KMS-11 (cell line): ENCODE data around the gene SAPCD1.

Experiments used
- H2AFZ ChIP-seq: fragments of 200-600 bp; sonication (generic); 2 replicates; pipeline ENCODE4 v1.6.1; 2016; ENCODE audit warnings: antibody characterized with exemption, mixed run types, low read depth
- H3K27ac ChIP-seq: fragments of 200-600 bp; sonication (generic); 2 replicates; pipeline ENCODE4 v1.6.1; 2016; ENCODE audit warnings: mild to moderate bottlenecking, mixed run types
- H3K27me3 ChIP-seq: fragments of 200-600 bp; sonication (generic); 2 replicates; pipeline ENCODE4 v1.6.1; 2017; ENCODE audit warnings: mild to moderate bottlenecking, low read depth, mixed run types, moderate library complexity; ENCODE audit not compliant: insufficient read depth
- H3K36me3 ChIP-seq: fragments of 200-600 bp; sonication (generic); 2 replicates; pipeline ENCODE4 v1.6.1; 2017; ENCODE audit warnings: mild to moderate bottlenecking, mixed run types; ENCODE audit not compliant: insufficient read depth
- H3K4me1 ChIP-seq: fragments of 200-600 bp; sonication (generic); 2 replicates; pipeline ENCODE4 v1.6.1; 2016; ENCODE audit warnings: mild to moderate bottlenecking, low read depth, mixed run types; ENCODE audit not compliant: poor library complexity, severe bottlenecking
- H3K4me2 ChIP-seq: fragments of 200-600 bp; sonication (generic); 2 replicates; pipeline ENCODE4 v1.7.0; 2016; ENCODE audit warnings: mild to moderate bottlenecking, mixed run types
- H3K4me3 ChIP-seq: fragments of 200-600 bp; sonication (generic); IDR thresholded peaks from 2 replicates; pipeline ENCODE4 v1.6.1; 2017; ENCODE audit warnings: low read depth, low read length, mixed read lengths; ENCODE audit not compliant: insufficient read depth
- H3K79me2 ChIP-seq: fragments of 200-600 bp; sonication (generic); 2 replicates; pipeline ENCODE4 v1.6.1; 2016; ENCODE audit warnings: low read depth, mixed run types; ENCODE audit not compliant: insufficient read depth
- H3K9ac ChIP-seq: fragments of 200-600 bp; sonication (generic); 2 replicates; pipeline ENCODE4 v1.6.1; 2016; ENCODE audit warnings: mild to moderate bottlenecking, mixed run types
- H4K20me1 ChIP-seq: fragments of 200-600 bp; sonication (generic); 2 replicates; pipeline ENCODE4 v1.6.1; 2016; ENCODE audit warnings: mild to moderate bottlenecking, mixed run types; ENCODE audit not compliant: insufficient read depth
- TF ChIP-seq, protein P1 (sequence below): fragments of 200-600 bp; sonication (generic); conservative IDR thresholded peaks from 2 replicates; pipeline ENCODE4 v1.6.1; 2017; ENCODE audit warnings: low read depth, mild to moderate bottlenecking, antibody characterized with exemption, low read length, moderate library complexity, mixed read lengths

Gene SAPCD1

DNA sequence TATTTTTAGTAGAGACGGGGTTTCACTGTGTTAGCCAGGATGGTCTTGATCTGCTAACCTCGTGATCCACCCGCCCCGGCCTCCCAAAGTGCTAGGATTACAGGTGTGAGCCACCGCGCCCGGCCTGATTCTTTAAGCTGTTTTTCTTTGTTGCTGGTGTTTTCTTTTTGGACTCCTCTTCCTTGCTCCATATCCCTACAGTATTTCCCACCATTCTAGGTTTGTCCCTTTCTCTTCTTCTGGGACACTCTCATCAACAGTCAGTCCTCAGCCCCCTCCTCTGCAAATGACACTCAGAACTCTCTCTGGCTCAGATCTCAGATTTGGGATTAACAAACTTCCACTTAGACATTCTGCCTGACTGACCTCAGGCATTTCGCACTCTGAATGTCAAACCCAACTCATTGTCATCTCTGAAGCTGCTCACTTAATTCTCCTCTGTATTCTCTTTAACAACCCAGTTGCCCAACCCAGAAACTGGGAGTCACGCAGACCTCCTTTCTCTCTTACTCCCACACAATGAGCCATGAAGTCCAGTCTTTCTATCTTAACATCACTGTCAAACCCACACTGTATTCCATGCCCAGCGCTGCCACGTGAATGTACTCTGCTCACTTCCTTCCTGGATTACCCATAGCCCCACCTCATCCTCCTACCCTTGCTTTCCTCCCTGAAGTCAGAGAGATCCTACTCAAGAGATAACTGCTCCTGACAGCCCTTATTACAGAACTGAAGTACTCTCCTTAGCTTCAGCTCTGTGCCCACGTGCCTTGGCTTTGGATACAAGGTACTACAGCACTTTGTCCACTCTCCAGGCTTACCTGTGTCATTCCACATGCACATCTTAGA is 36.7 kb upstream of the SAPCD1 start:
- Histone ChIP-seq H3K79me2 (no peaks in the 10 kb centered on the region), H3K4me2 (no peak overlapping the region), H3K27ac (no peak overlapping the region)

DNA sequence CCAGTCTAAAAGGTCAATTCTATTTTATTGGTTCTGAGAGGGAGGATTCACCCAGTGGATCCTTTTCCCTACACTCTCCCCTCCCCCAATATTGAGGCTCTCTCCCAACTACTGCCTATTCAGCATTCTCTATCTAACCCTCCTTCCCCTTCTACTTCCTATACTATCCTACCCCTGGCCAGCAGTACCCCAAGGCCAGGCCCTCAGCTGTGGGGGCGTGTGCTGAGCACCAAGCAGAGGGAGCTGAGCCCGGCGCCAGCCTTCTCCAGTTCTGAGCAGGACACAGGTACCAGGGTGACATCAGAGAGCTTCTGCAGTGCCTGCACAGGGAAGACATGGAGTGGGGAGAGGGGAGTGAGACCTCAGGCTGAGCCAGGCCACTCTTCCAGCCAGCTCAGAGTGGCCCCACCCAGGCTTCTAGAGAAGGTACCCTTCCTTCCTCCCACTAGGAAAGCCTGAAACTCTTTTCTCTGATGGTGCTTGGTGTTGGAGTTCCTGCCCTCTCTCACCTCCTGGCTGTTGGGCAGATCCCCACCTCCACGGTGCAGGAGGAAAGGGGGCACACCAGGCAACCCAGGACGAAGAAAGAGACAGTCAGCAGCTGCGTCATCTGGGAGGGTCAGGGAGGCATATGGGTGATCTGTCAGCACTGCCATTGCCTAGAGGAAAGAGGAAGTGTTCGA is 35.3 kb upstream of the SAPCD1 start:
- Histone ChIP-seq H2AFZ (no peak overlapping the region), H3K79me2 (no peaks in the 10 kb centered on the region), H3K27ac (no peak overlapping the region), H3K4me3 (no peak overlapping the region), H3K4me2 (no peak overlapping the region), H3K27me3 (no peaks in the 10 kb centered on the region), H3K36me3 (peaks cover 7% of the 10 kb centered on the region; the same call in 1 of the 2 replicates), H3K4me1 (peaks cover 13% of the 10 kb centered on the region), H3K9ac (no peak overlapping the region), H4K20me1 (no peaks in the 10 kb centered on the region)
- TF ChIP-seq, protein P1, sequence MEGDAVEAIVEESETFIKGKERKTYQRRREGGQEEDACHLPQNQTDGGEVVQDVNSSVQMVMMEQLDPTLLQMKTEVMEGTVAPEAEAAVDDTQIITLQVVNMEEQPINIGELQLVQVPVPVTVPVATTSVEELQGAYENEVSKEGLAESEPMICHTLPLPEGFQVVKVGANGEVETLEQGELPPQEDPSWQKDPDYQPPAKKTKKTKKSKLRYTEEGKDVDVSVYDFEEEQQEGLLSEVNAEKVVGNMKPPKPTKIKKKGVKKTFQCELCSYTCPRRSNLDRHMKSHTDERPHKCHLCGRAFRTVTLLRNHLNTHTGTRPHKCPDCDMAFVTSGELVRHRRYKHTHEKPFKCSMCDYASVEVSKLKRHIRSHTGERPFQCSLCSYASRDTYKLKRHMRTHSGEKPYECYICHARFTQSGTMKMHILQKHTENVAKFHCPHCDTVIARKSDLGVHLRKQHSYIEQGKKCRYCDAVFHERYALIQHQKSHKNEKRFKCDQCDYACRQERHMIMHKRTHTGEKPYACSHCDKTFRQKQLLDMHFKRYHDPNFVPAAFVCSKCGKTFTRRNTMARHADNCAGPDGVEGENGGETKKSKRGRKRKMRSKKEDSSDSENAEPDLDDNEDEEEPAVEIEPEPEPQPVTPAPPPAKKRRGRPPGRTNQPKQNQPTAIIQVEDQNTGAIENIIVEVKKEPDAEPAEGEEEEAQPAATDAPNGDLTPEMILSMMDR = no peak

More for the DNA sequence above, 36.7 kb upstream of the SAPCD1 start:
- H3K27me3 ChIP-seq = no peaks in the 10 kb centered on the region; the same call in 1 of the 2 replicates
- no peak overlapping the region for H3K9ac ChIP-seq
- peaks cover 13% of the 10 kb centered on the region for H3K4me1 ChIP-seq
- TF ChIP-seq, protein P1 = no peak
- peaks cover 3% of the 10 kb centered on the region; the same call in 1 of the 2 replicates for H3K36me3 ChIP-seq
- H3K4me3 ChIP-seq = no peak overlapping the region
- no peaks in the 10 kb centered on the region for H4K20me1 ChIP-seq
- H2AFZ ChIP-seq = no peak overlapping the region

- Histone ChIP-seq H3K9ac (no peak overlapping the region), H3K27ac (no peak overlapping the region), H3K36me3 (peaks cover 7% of the 10 kb centered on the region; the same call in 1 of the 2 replicates)
Observed at GRCh38 chr6:31727717-31728671, 34.5 kb upstream of the SAPCD1 start.

More at GRCh38 chr6:31727717-31728671, 34.5 kb upstream of the SAPCD1 start:
- no peaks in the 10 kb centered on the region for H3K79me2 ChIP-seq
- no peak overlapping the region for H3K4me2 ChIP-seq
- H3K27me3 ChIP-seq = no peaks in the 10 kb centered on the region
- peaks cover 14% of the 10 kb centered on the region for H3K4me1 ChIP-seq
- H4K20me1 ChIP-seq = no peaks in the 10 kb centered on the region
- H3K4me3 ChIP-seq = no peak overlapping the region
- H2AFZ ChIP-seq = no peak overlapping the region
- TF ChIP-seq, protein P1 = no peak
